ENCODE data around the gene CYP4F2.

The CYP4F2 gene

DNA sequence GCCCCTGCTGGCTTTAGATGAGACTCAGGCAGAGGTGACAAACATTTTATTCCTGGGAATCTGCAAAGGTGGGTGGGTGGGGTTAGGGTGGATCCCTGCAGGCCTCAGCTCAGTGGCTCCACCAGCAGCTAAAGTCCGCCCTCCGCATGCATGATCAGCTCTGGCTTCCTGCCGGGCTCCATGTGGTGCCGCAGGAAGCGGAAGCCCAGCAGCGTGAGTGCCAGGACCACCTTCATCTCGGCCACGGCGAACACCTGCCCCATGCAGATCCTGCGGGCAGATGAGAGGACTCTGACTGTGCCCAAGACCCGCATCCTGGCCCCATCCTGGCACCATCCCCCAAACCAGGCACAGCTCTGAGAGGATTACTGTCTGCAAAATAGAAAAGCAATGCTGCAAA lies 26.3 kb downstream of the CYP4F2 start:
- CTCF ChIA-PET: no interaction called here
- TF ChIP-seq CTCF (IDR thresholded peaks at IDR 0.05; ENCODE audit: control extremely low read depth, extremely low read depth, low read depth, missing control alignments): no peak
- POLR2A ChIA-PET: no interaction called here
- DNase-seq (ENCODE audit: extremely low spot score): peak; percentile 24

DNA sequence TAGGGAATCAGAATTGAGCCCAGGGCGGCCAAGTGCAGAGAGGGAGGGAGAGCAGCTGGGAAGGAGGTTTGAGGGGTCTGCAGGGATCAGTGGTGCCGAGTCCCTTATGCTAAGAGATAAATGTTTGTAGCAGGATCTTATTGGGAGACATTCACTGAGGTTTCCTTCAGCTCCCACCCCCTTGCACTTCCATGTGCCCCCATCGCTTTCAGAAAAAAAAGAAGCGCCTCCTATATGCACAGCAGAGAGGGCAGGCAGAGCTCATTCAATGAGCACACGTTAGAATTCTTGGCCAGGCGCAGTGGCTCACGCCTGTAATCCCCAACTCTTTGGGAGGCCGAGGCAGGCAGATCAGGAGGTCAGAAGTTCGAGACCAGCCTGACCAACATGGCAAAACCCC lies 28.0 kb downstream of the CYP4F2 start:
- TF ChIP-seq CTCF (IDR thresholded peaks at IDR 0.05; ENCODE audit: control extremely low read depth, extremely low read depth, low read depth, missing control alignments): no peak
- no peak for DNase-seq (ENCODE audit: extremely low spot score)
- POLR2A ChIA-PET: no interaction called here
- CTCF ChIA-PET: interaction anchor here (1.0 to 1.2 kb wide), 2 partner anchors 10 to 240 kb away, joined by 4 read pairs; no protein-coding TSS in a partner anchor

DNA sequence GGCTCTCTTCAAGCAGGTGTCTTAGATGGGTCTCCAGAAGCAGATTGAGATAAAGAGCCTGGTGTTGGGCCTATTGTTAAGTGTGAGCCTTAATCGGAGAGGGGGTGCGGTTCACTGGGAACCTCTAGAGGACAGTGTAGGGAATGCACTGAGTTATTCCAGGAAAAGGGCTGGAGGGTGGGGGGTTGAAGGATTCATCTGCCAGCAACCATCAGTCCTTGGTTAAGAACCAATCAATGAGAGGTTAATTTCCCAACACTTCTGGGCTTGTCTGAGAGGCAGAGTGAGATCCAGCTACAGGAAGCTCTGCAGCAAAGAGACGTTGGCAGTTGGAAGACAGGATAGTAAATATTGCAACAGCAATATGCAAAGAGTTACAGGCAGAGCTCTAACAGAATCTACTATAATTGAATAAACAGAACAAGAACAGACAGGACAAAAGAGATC lies 28.7 kb downstream of the CYP4F2 start:
- TF ChIP-seq CTCF (IDR thresholded peaks at IDR 0.05; ENCODE audit: control extremely low read depth, extremely low read depth, low read depth, missing control alignments): peak; percentile 34
- DNase-seq (ENCODE audit: extremely low spot score): peak; percentile 35
- ChIA-PET CTCF (interaction anchor here (1.0 to 1.2 kb wide), 2 partner anchors 11 to 240 kb away, joined by 4 read pairs; no protein-coding TSS in a partner anchor), POLR2A (no interaction called here)

DNA sequence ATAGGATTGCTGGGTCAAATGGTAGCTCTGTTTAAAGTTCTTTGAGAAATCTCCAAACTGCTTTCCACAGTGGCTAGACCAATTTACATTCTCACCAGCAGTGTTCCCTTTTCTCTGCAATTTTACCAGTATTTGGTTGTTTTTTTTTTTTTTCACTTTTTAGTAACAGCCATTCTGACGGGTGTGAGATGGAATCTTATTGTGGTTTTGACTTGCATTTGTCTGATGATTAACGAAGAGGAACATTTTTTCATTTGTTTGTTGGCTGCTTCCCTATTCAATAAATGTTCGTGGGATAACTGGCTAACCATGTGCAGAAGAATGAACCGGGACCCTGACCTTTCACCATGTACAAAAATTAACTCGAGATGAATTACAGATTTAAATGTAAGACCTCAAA lies 31.2 kb downstream of the CYP4F2 start:
- CTCF ChIA-PET: no interaction called here

GRCh38 chr19:15864824-15865223 lies 33.0 kb downstream of the CYP4F2 start:
- POLR2A ChIA-PET: no interaction called here
- TF ChIP-seq CTCF (IDR thresholded peaks at IDR 0.05; ENCODE audit: control extremely low read depth, extremely low read depth, low read depth, missing control alignments): no peak
- DNase-seq (ENCODE audit: extremely low spot score): no peak
- CTCF ChIA-PET: no interaction called here

More for the DNA sequence above, 31.2 kb downstream of the CYP4F2 start:
- DNase-seq (ENCODE audit: extremely low spot score): no peak
- TF ChIP-seq CTCF (IDR thresholded peaks at IDR 0.05; ENCODE audit: control extremely low read depth, extremely low read depth, low read depth, missing control alignments): no peak
- POLR2A ChIA-PET: no interaction called here

GRCh38 chr19:15863272-15863671 lies 34.6 kb downstream of the CYP4F2 start:
- DNase-seq (ENCODE audit: extremely low spot score): no peak
- POLR2A ChIA-PET: no interaction called here
- CTCF ChIA-PET: interaction anchor here (1.7 kb wide), 1 partner anchor 11 kb away, joined by 5 read pairs; no protein-coding TSS in a partner anchor
- TF ChIP-seq CTCF (IDR thresholded peaks at IDR 0.05; ENCODE audit: control extremely low read depth, extremely low read depth, low read depth, missing control alignments): no peak

GRCh38 chr19:15862444-15862843 lies 35.4 kb downstream of the CYP4F2 start:
- DNase-seq (ENCODE audit: extremely low spot score): no peak
- ChIA-PET CTCF (no interaction called here), POLR2A (no interaction called here)
- TF ChIP-seq CTCF (IDR thresholded peaks at IDR 0.05; ENCODE audit: control extremely low read depth, extremely low read depth, low read depth, missing control alignments): no peak

All from GM10248 (cell line).